Spleen (tissue), 11 donors: ENCODE data around the gene NDUFB3. TPM values are rescaled to one million over a fixed set of nuclear protein-coding genes. Genes with fewer than 3 reads are reported as not detected.

ENCODE experiments used
- DNase-seq: peaks from one replicate; pipeline ENCODE4 v3.0.0-alpha.2; 2020
- H3K27ac ChIP-seq, 8 donors: fragments of 200-600 bp; sonication (generic) in 7 of 8; 1 replicate in 4 of 8; 2 replicates in 4 of 8; pipeline versions ENCODE4 v1.5.0 to v1.8.0; 2016 to 2021; ENCODE audit warnings: inconsistent platforms in 4 of 8, mild to moderate bottlenecking in 4 of 8, moderate library complexity in 1 of 8
- H3K27me3 ChIP-seq, 7 donors: fragments of 200-600 bp; sonication (generic) in 6 of 7; replicated peaks in 1 of 7; 1 replicate in 4 of 7; 2 replicates in 3 of 7; pipeline versions ENCODE4 v1.5.0 to v1.8.0; 2016 to 2021; ENCODE audit warnings: inconsistent platforms in 3 of 7, mild to moderate bottlenecking in 1 of 7
- H3K36me3 ChIP-seq, 6 donors: fragments of 200-600 bp; sonication (generic) in 5 of 6; 1 replicate in 4 of 6; 2 replicates in 2 of 6; pipeline versions ENCODE4 v1.5.0 to v1.8.0; 2016 to 2021; ENCODE audit warnings: inconsistent platforms in 2 of 6
- H3K4me1 ChIP-seq, 6 donors: fragments of 200-600 bp; sonication (generic) in 5 of 6; 1 replicate in 3 of 6; 2 replicates in 3 of 6; pipeline versions ENCODE4 v1.5.0 to v1.8.0; 2016 to 2021; ENCODE audit warnings: inconsistent platforms in 3 of 6
- H3K4me3 ChIP-seq, 8 donors: fragments of 200-600 bp; sonication (generic) in 7 of 8; 1 replicate in 4 of 8; 2 replicates in 4 of 8; pipeline versions ENCODE4 v1.5.0 to v1.8.0; 2016 to 2021; ENCODE audit warnings: inconsistent platforms in 4 of 8, mild to moderate bottlenecking in 4 of 8, moderate library complexity in 2 of 8
- H3K9me3 ChIP-seq, 8 donors: fragments of 200-600 bp; sonication (generic) in 7 of 8; 1 replicate in 4 of 8; 2 replicates in 4 of 8; pipeline versions ENCODE4 v1.5.0 to v1.8.0; 2016 to 2021; ENCODE audit warnings: inconsistent platforms in 4 of 8
- POLR2A ChIP-seq, 3 donors: fragments of 450-650 bp; IDR thresholded peaks; one replicate each; pipeline ENCODE4 v1.5.1; 2017; ENCODE audit warnings: antibody characterized with exemption in 3 of 3, mild to moderate bottlenecking in 1 of 3
- POLR2AphosphoS5 ChIP-seq, 3 donors: sonication (generic); formaldehyde crosslinking; IDR thresholded peaks; one replicate each; pipeline ENCODE4 v1.5.1; 2017; ENCODE audit warnings: antibody characterized with exemption in 3 of 3
- WGBS, 5 donors: extraction: QIAGEN DNeasy Blood & Tissue Kit in 3 of 5; methylation state at CpG; one replicate each; pipeline versions ENCODE4 v1.1.5 to v1.1.7; 2013 to 2018; 5-methylcytosine and 5-hydroxymethylcytosine counted together
- intact Hi-C: fragments of 100-400 bp; cut with DNase I; formaldehyde crosslinking; loops from one replicate; pipeline ENCODE4 v1.15.0; 2023; ENCODE audit warnings: low total_unique reads
- polyA plus RNA-seq, 3 donors: library from polyadenylated mRNA; stranded (reverse); fragments of 200-250 nt; gene quantifications; one replicate each; pipeline ENCODE4 v1.2.1, GENCODE V29; 2013
- total RNA-seq, 7 donors: library from RNA; depleted of rRNA in 3 of 7; stranded (reverse); fragments of >200 nt in 3 of 7; fragmentation: NEBNext Ultra II Directional in 4 of 7; extraction: Animal tissue kit (Norgen Biotek cat#: 25700) in 4 of 7; gene quantifications; one replicate each; pipeline versions ENCODE4 v1.1.0 to v1.2.1, GENCODE V29; 2016 to 2021
- TF ChIP-seq, protein P1 (sequence below), 11 experiments: fragments of 200-600 bp in 7 of 11; fragments of 450-650 bp in 4 of 11; sonication (generic) in 4 of 11; IDR thresholded peaks in 8 of 11; conservative IDR thresholded peaks in 3 of 11; 1 replicate in 7 of 11; 2 replicates in 4 of 11; pipeline versions ENCODE4 v1.4.0 to v1.8.0; 2016 to 2021; ENCODE audit warnings: antibody characterized with exemption in 11 of 11, inconsistent platforms in 4 of 11, mild to moderate bottlenecking in 1 of 11
- donor health status: healthy with polysubstance abuse.
- donor health status: DM: no; HTN: no; CAD: no; lungs with moderate emphysema.
- donor health status: DM: no; HTN: no; CAD: no.
- donor health status: Bipolar disorder and iron deficiency.
- donor health status: healthy.
- donor health status: DM: no; HTN: no; CAD: no.
- donor health status: DM: yes; HTN: yes; CAD: no.

NDUFB3 gene
- total and polyA plus RNA-seq, 10 donors: 30.0 to 91.5 (median 59.6) TPM

DNA sequence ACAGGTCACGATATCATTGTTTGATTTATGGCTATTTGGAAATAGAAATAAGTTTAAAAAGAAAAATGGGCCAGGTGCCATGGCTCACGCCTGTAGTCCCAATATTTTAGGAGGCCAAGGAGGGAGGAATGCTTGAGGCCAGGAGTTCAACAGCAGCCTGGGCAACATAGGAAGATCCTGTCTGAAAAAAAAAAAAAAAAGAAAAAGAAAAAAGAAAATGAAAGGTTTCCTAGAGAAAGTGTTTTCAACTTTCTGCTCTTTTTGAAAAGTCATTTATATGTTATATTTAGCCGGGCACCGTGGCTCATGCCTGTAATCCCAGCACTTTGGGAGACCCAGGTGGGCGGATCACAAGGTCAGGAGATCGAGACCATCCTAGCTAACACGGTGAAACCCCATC is 3.2 kb downstream of the NDUFB3 start:
- Histone ChIP-seq H3K36me3 (peaks cover 0 to 14% (median 13%) of the 10 kb centered on the region in 6 donors), H3K4me1 (peaks cover 22 to 63% (median 42%) of the 10 kb centered on the region in 6 donors), H3K27me3 (no peaks in the 10 kb centered on the region), H3K4me3 (no peak overlapping the region), H3K9me3 (no peaks in the 10 kb centered on the region), H3K27ac (no peak overlapping the region)
- intact Hi-C loops: loop anchor here (10.0 kb wide), 1 partner anchor 180 kb away; no protein-coding TSS in a partner anchor
- WGBS, 5 donors: 86 to 94% (median 93%) methylated on average over 7 of the region's 7 CpGs
- TF ChIP-seq POLR2A (IDR thresholded peaks at IDR 0.05) (no peak), POLR2AphosphoS5 (IDR thresholded peaks at IDR 0.05) (no peak)
- TF ChIP-seq, protein P1, sequence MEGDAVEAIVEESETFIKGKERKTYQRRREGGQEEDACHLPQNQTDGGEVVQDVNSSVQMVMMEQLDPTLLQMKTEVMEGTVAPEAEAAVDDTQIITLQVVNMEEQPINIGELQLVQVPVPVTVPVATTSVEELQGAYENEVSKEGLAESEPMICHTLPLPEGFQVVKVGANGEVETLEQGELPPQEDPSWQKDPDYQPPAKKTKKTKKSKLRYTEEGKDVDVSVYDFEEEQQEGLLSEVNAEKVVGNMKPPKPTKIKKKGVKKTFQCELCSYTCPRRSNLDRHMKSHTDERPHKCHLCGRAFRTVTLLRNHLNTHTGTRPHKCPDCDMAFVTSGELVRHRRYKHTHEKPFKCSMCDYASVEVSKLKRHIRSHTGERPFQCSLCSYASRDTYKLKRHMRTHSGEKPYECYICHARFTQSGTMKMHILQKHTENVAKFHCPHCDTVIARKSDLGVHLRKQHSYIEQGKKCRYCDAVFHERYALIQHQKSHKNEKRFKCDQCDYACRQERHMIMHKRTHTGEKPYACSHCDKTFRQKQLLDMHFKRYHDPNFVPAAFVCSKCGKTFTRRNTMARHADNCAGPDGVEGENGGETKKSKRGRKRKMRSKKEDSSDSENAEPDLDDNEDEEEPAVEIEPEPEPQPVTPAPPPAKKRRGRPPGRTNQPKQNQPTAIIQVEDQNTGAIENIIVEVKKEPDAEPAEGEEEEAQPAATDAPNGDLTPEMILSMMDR (IDR thresholded peaks at IDR 0.05 in 8 of 11, conservative IDR thresholded peaks at IDR 0.05 in 3 of 11): no peak
- no peak for DNase-seq

DNA sequence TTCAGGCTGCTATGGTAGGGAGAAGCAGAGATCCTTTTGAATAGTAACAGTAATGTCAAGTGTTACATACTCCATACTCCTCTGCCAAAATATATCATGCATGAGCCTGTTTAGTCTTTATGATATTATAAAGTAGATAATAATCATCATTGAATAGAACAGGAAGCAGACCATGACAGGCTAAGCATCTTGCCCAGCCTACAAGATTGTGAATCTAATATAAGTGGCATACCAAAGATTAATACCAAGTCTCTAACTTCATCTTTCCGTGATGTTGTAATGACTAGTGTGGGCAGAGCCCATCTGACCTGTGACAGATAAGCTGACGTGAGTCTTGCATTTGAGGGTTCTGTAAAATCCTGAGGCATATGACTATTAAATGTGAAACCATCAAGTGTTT is 13.1 kb downstream of the NDUFB3 start:
- intact Hi-C loops: no loop called here
- Histone ChIP-seq H3K4me3 (no peak overlapping the region), H3K27ac (no peak overlapping the region), H3K9me3 (no peaks in the 10 kb centered on the region), H3K4me1 (peaks cover 0 to 13% (median 0%) of the 10 kb centered on the region in 6 donors), H3K36me3 (peaks cover 0 to 99% (median 62%) of the 10 kb centered on the region in 6 donors), H3K27me3 (no peaks in the 10 kb centered on the region)
- TF ChIP-seq POLR2AphosphoS5 (IDR thresholded peaks at IDR 0.05): no peak
- no peak for TF ChIP-seq POLR2A (IDR thresholded peaks at IDR 0.05)
- TF ChIP-seq, protein P1 (IDR thresholded peaks at IDR 0.05 in 8 of 11, conservative IDR thresholded peaks at IDR 0.05 in 3 of 11): no peak
- WGBS, 5 donors: 57 to 85% (median 80%) methylated on average over 2 of the region's 2 CpGs
- no peak for DNase-seq

DNA sequence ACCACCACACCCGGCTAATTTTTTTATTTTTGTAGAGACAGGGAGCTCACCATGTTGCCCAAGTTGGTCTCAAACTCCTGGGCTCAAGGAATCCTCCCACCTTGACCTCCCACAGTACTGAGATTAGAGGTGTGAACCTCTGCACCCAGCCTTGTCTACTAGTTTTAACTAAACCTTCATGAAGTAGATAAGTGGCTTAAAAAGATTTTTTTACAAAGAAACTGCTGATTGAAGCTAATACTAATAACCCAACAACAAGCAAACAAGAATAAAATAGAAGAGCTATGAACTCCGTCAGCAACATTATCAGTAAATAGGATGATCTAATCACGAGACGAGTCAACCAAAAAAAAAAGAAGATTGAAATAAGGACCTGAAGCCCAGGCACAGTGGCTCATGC is 18.8 kb downstream of the NDUFB3 start:
- no peaks in the 10 kb centered on the region for H3K9me3 ChIP-seq
- H3K4me1 ChIP-seq: no peaks in the 10 kb centered on the region
- peak overlapping the region in 1 of 8 donors; percentile 42 for H3K27ac ChIP-seq
- no peak overlapping the region for H3K4me3 ChIP-seq
- TF ChIP-seq POLR2A (IDR thresholded peaks at IDR 0.05) (no peak), POLR2AphosphoS5 (IDR thresholded peaks at IDR 0.05) (no peak)
- TF ChIP-seq, protein P1 (IDR thresholded peaks at IDR 0.05 in 8 of 11, conservative IDR thresholded peaks at IDR 0.05 in 3 of 11): no peak
- peaks cover 0 to 55% (median 21%) of the 10 kb centered on the region in 6 donors for H3K36me3 ChIP-seq
- no peak for DNase-seq
- no peaks in the 10 kb centered on the region for H3K27me3 ChIP-seq
- intact Hi-C loops: no loop called here
- WGBS, 5 donors: 87 to 98% (median 93%) methylated on average over 4 of the region's 4 CpGs

DNA sequence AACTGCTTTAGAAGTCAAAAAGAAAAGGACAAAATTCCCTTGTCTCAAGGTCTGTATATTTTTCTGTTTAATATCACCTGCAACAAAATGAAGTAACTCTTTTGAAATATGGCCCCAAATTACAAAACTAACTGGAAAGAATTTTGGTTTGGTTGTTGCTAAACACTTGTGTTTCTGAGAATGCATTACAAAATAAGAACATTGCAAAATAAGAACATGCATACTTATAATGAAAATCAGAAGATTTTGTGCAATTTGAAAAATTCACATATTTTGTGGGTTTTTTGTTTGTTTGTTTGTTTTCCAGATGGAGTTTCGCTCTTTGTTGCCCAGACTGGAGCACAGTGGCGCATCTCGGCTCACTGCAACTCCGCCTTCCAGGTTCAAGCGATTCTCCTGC is 21.8 kb downstream of the NDUFB3 start:
- Histone ChIP-seq H3K4me3 (peak overlapping the region in 1 of 8 donors; percentile 24), H3K27me3 (no peaks in the 10 kb centered on the region), H3K36me3 (peaks cover 0 to 25% (median 1%) of the 10 kb centered on the region in 6 donors), H3K9me3 (no peaks in the 10 kb centered on the region), H3K27ac (peak overlapping the region in 6 of 8 donors; percentile 41 to 88 (median 78)), H3K4me1 (peaks cover 0 to 9% (median 0%) of the 10 kb centered on the region in 6 donors)
- intact Hi-C loops: no loop called here
- WGBS, 5 donors: 69 to 96% (median 86%) methylated on average over 5 of the region's 5 CpGs
- TF ChIP-seq, protein P1 (IDR thresholded peaks at IDR 0.05 in 8 of 11, conservative IDR thresholded peaks at IDR 0.05 in 3 of 11): no peak
- peak in 1 of 3 donors; percentile 39 for TF ChIP-seq POLR2AphosphoS5 (IDR thresholded peaks at IDR 0.05)
- TF ChIP-seq POLR2A (IDR thresholded peaks at IDR 0.05): no peak
- DNase-seq: no peak
